HepG2 (cell line): ENCODE data around the gene RAB3GAP1. TPM values are rescaled to one million over a fixed set of nuclear protein-coding genes. Genes with fewer than 3 reads are reported as not detected.

Experiments
- AHR ChIP-seq: IDR thresholded peaks from 2 replicates; pipeline ENCODE4 v1.6.1; 2018; ENCODE audit warnings: missing genetic modification reagents, missing compliant biosample characterization
- ARNT ChIP-seq: fragments of 450-650 bp; IDR thresholded peaks from 2 replicates; pipeline ENCODE4 v1.6.1; 2017
- CHD2 ChIP-seq: IDR thresholded peaks from 2 replicates; pipeline ENCODE4 v1.6.1; 2011; ENCODE audit warnings: low read depth, low read length, improper control_type of control experiment
- JARID2 ChIP-seq: sonication (generic); formaldehyde crosslinking; IDR thresholded peaks from 2 replicates; pipeline ENCODE4 v1.8.1; 2023; ENCODE audit warnings: missing genetic modification reagents, inconsistent platforms; ENCODE audit not compliant: insufficient replicate concordance
- KDM5B ChIP-seq: sonication (generic); formaldehyde crosslinking; IDR thresholded peaks from 2 replicates; pipeline ENCODE4 v1.4.0; 2020; ENCODE audit warnings: missing genetic modification reagents, mild to moderate bottlenecking, borderline replicate concordance
- MIER2 ChIP-seq: IDR thresholded peaks from 2 replicates; pipeline ENCODE4 v1.6.1; 2016; ENCODE audit warnings: missing biosample characterization, missing genetic modification reagents
- NONO ChIP-seq, 2 experiments: fragments of 450-650 bp in 1 of 2; sonication (generic) in 1 of 2; formaldehyde crosslinking in 1 of 2; IDR thresholded peaks in 1 of 2; conservative IDR thresholded peaks in 1 of 2; 2 replicates each; pipeline versions ENCODE4 v1.6.1 to v1.8.0; 2017 to 2022; ENCODE audit warnings: mild to moderate bottlenecking in 1 of 2, missing genetic modification reagents in 1 of 2, moderate library complexity in 1 of 2
- SKI ChIP-seq: fragments of 450-650 bp; IDR thresholded peaks from one replicate; pipeline ENCODE4 v1.6.1; 2018; ENCODE audit warnings: mild to moderate bottlenecking; ENCODE audit not compliant: partially characterized antibody
- TBX2 ChIP-seq: sonication (generic); formaldehyde crosslinking; IDR thresholded peaks from 2 replicates; pipeline ENCODE4 v1.5.0; 2020; ENCODE audit warnings: missing genetic modification reagents, mild to moderate bottlenecking, borderline replicate concordance
- U2AF2 ChIP-seq: fragments of 200-400 bp; formaldehyde crosslinking; IDR thresholded peaks from 2 replicates; pipeline ENCODE4 v1.6.1; 2017; ENCODE audit warnings: low read depth, mild to moderate bottlenecking, low read length
- YEATS4 ChIP-seq: sonication (generic); formaldehyde crosslinking; IDR thresholded peaks from 2 replicates; pipeline ENCODE4 v1.4.0; 2020; ENCODE audit warnings: missing genetic modification reagents, borderline replicate concordance
- ZNF17 ChIP-seq: sonication (generic); formaldehyde crosslinking; IDR thresholded peaks from 2 replicates; pipeline ENCODE4 v1.5.0; 2020; ENCODE audit warnings: mild to moderate bottlenecking, missing genetic modification reagents
- ZNF205 ChIP-seq: IDR thresholded peaks from 2 replicates; pipeline ENCODE4 v1.6.1; 2018; ENCODE audit warnings: missing biosample characterization, missing genetic modification reagents
- ZNF333 ChIP-seq: sonication (generic); formaldehyde crosslinking; IDR thresholded peaks from 2 replicates; pipeline ENCODE4 v1.4.0; 2020; ENCODE audit warnings: mild to moderate bottlenecking, missing genetic modification reagents, borderline replicate concordance
- ZNF674 ChIP-seq: sonication (generic); formaldehyde crosslinking; IDR thresholded peaks from 2 replicates; pipeline ENCODE4 v1.5.0; 2020; ENCODE audit warnings: low read depth, mild to moderate bottlenecking, missing genetic modification reagents
- ZNF816 ChIP-seq: sonication (generic); formaldehyde crosslinking; IDR thresholded peaks from 2 replicates; pipeline ENCODE4 v1.8.0; 2022; ENCODE audit warnings: missing genetic modification reagents, mild to moderate bottlenecking, borderline replicate concordance
- ZSCAN31 ChIP-seq: sonication (generic); formaldehyde crosslinking; IDR thresholded peaks from 2 replicates; pipeline ENCODE4 v1.5.0; 2020; ENCODE audit warnings: low read depth, mild to moderate bottlenecking, missing genetic modification reagents
- polyA plus RNA-seq, 8 experiments: library from polyadenylated mRNA; depleted of rRNA in 3 of 8; stranded (reverse) in 7 of 8; unstranded in 1 of 8; fragments of >200 nt; fragmentation: Illumina TruSeq in 4 of 8; extraction: Trizol in 4 of 8; gene quantifications; 2 replicates each; pipeline versions ENCODE4 v1.2.1 to v1.2.3, GENCODE V29; 2011 to 2016; ENCODE audit warnings: low read depth in 4 of 8, missing spikeins in 1 of 8, mixed read lengths in 1 of 8; ENCODE audit not compliant: insufficient read depth in 1 of 8
- total RNA-seq, 5 experiments: library from RNA; depleted of rRNA; stranded (reverse); fragments of >200 nt; fragmentation: Illumina TruSeq; extraction: Trizol; gene quantifications; 2 replicates each; pipeline ENCODE4 v1.2.3, GENCODE V29; 2016; ENCODE audit warnings: low read depth in 1 of 5
- TF ChIP-seq, protein P1 (sequence below): IDR thresholded peaks from 2 replicates; pipeline ENCODE4 v1.6.1; 2018; ENCODE audit warnings: missing genetic modification reagents, mild to moderate bottlenecking, missing compliant biosample characterization
- TF ChIP-seq, protein P2 (sequence below): fragments of 450-650 bp; IDR thresholded peaks from 2 replicates; pipeline ENCODE4 v1.6.1; 2016
- TF ChIP-seq, protein P3 (sequence below): IDR thresholded peaks from 2 replicates; pipeline ENCODE4 v1.6.1; 2016; ENCODE audit warnings: mild to moderate bottlenecking, missing biosample characterization, missing genetic modification reagents
- TF ChIP-seq, protein P4 (sequence below): sonication (generic); formaldehyde crosslinking; conservative IDR thresholded peaks from 2 replicates; pipeline ENCODE4 v1.8.0; 2022; ENCODE audit warnings: low read depth, missing genetic modification reagents
- TF ChIP-seq, protein P5 (sequence below): sonication (generic); formaldehyde crosslinking; IDR thresholded peaks from 2 replicates; pipeline ENCODE4 v1.5.0; 2020; ENCODE audit warnings: mild to moderate bottlenecking, missing genetic modification reagents
- TF ChIP-seq, protein P6 (sequence below): IDR thresholded peaks from 2 replicates; pipeline ENCODE4 v1.6.1; 2016; ENCODE audit warnings: low read depth, borderline replicate concordance

RAB3GAP1 gene
- total and polyA plus RNA-seq, 2 of the 13 experiments (the other 11 are each of a cell fraction or from before 2014, with no cell fraction given), result 15.2 to 48.8 TPM

DNA sequence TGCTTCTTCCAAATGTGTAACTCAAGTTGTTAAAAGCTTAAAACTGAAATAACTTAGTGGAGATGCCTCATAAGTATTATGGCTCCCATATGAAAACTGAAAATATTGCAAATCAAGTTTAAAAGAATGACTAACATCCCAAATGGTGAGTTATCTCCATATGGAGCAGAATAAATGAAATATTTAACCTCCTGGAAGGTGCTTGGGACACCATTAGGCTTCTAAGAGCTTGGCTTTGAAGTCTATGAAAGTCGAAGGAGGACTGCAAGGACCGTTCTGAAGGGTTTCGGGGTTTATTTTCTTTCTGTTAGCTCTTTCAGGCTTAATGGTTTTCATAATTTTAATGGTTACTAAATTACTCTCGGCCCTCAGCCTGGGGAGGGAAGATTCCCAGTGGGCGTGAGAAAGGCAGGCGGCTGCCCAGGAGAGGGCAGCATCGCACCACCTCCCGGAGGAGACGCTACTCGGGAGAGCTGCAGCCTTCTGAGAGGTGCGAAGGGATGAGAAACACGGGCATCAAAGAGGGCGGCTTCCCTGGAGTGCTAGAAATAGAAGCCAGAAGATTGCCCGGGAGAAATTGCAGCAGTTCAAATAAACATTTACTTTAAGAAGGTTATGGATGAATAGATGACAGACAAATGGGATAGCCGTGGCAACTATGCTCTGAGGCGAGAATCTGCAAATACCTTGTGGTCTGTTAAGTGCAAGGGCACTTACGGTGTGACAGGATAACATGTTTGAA lies 47.9 kb upstream of the RAB3GAP1 start (continued):
- TF ChIP-seq ZNF17, result no peak
- TF ChIP-seq, protein P1, sequence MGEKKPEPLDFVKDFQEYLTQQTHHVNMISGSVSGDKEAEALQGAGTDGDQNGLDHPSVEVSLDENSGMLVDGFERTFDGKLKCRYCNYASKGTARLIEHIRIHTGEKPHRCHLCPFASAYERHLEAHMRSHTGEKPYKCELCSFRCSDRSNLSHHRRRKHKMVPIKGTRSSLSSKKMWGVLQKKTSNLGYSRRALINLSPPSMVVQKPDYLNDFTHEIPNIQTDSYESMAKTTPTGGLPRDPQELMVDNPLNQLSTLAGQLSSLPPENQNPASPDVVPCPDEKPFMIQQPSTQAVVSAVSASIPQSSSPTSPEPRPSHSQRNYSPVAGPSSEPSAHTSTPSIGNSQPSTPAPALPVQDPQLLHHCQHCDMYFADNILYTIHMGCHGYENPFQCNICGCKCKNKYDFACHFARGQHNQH (CRISPR knock-in tag), result 0 out of 2 replicates have a peak, but pooled peaks have one; percentile 25
- TF ChIP-seq TBX2 (CRISPR knock-in tag), result no peak
- TF ChIP-seq JARID2, result peak; percentile 56
- TF ChIP-seq SKI, result no peak
- TF ChIP-seq, protein P2, sequence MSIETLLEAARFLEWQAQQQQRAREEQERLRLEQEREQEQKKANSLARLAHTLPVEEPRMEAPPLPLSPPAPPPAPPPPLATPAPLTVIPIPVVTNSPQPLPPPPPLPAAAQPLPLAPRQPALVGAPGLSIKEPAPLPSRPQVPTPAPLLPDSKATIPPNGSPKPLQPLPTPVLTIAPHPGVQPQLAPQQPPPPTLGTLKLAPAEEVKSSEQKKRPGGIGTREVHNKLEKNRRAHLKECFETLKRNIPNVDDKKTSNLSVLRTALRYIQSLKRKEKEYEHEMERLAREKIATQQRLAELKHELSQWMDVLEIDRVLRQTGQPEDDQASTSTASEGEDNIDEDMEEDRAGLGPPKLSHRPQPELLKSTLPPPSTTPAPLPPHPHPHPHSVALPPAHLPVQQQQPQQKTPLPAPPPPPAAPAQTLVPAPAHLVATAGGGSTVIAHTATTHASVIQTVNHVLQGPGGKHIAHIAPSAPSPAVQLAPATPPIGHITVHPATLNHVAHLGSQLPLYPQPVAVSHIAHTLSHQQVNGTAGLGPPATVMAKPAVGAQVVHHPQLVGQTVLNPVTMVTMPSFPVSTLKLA, result no peak
- TF ChIP-seq U2AF2, result no peak
- no peak for TF ChIP-seq CHD2
- no peak for TF ChIP-seq NONO (IDR thresholded peaks at IDR 0.05)
- TF ChIP-seq NONO (CRISPR knock-in tag; conservative IDR thresholded peaks at IDR 0.05), result 0 out of 2 replicates have a peak, but pooled peaks have one; percentile 32
- no peak for TF ChIP-seq ZSCAN31 (CRISPR knock-in tag)
- peak; percentile 33; the same call in 1 of the 2 replicates for TF ChIP-seq KDM5B
- TF ChIP-seq, protein P3, sequence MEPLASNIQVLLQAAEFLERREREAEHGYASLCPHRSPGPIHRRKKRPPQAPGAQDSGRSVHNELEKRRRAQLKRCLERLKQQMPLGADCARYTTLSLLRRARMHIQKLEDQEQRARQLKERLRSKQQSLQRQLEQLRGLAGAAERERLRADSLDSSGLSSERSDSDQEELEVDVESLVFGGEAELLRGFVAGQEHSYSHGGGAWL, result no peak; the same call in 1 of the 2 replicates
- TF ChIP-seq, protein P4, sequence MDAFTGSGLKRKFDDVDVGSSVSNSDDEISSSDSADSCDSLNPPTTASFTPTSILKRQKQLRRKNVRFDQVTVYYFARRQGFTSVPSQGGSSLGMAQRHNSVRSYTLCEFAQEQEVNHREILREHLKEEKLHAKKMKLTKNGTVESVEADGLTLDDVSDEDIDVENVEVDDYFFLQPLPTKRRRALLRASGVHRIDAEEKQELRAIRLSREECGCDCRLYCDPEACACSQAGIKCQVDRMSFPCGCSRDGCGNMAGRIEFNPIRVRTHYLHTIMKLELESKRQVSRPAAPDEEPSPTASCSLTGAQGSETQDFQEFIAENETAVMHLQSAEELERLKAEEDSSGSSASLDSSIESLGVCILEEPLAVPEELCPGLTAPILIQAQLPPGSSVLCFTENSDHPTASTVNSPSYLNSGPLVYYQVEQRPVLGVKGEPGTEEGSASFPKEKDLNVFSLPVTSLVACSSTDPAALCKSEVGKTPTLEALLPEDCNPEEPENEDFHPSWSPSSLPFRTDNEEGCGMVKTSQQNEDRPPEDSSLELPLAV, result no peak
- no peak for TF ChIP-seq YEATS4
- TF ChIP-seq ZNF816 (CRISPR knock-in tag), result no peak
- TF ChIP-seq ARNT, result no peak
- 0 out of 2 replicates have a peak, but pooled peaks have one; percentile 26 for TF ChIP-seq MIER2 (CRISPR knock-in tag)
- no peak for TF ChIP-seq ZNF674
- TF ChIP-seq, protein P5, sequence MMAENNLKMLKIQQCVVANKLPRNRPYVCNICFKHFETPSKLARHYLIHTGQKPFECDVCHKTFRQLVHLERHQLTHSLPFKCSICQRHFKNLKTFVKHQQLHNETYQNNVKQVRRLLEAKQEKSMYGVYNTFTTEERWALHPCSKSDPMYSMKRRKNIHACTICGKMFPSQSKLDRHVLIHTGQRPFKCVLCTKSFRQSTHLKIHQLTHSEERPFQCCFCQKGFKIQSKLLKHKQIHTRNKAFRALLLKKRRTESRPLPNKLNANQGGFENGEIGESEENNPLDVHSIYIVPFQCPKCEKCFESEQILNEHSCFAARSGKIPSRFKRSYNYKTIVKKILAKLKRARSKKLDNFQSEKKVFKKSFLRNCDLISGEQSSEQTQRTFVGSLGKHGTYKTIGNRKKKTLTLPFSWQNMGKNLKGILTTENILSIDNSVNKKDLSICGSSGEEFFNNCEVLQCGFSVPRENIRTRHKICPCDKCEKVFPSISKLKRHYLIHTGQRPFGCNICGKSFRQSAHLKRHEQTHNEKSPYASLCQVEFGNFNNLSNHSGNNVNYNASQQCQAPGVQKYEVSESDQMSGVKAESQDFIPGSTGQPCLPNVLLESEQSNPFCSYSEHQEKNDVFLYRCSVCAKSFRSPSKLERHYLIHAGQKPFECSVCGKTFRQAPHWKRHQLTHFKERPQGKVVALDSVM, result no peak
- TF ChIP-seq ZNF333 (CRISPR knock-in tag), result no peak
- TF ChIP-seq, protein P6, sequence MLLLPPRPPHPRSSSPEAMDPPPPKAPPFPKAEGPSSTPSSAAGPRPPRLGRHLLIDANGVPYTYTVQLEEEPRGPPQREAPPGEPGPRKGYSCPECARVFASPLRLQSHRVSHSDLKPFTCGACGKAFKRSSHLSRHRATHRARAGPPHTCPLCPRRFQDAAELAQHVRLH (CRISPR knock-in tag), result peak; percentile 81; the same call in 1 of the 2 replicates
- no peak for TF ChIP-seq AHR (CRISPR knock-in tag)
- peak; percentile 68; the same call in 1 of the 2 replicates for TF ChIP-seq ZNF205 (CRISPR knock-in tag)
